Natural killer cell (primary cell): ENCODE data around the gene AUTS2. TPM values are rescaled to one million over a fixed set of nuclear protein-coding genes. Genes with fewer than 3 reads are reported as not detected.

Experiments used
- ATAC-seq, 3 donors: fragments of 150-1000 bp in 2 of 3; fragments of 200-7000 bp in 1 of 3; cut with Tn5 transposase; 1 replicate in 1 of 3; 2 replicates in 2 of 3; pipeline ENCODE4 v1.10.0; 2021; ENCODE audit warnings: mild to moderate bottlenecking in 2 of 3, moderate library complexity in 2 of 3
- DNase-seq, 2 donors: peaks; one replicate each; pipeline versions ENCODE4 v3.0.0 to v3.0.0-alpha.2; 2013 to 2021; ENCODE audit warnings: mixed read lengths in 1 of 2
- H3K27ac ChIP-seq: one replicate; pipeline ENCODE4 v1.5.1; 2013; ENCODE audit warnings: mild to moderate bottlenecking, low read length
- H3K27me3 ChIP-seq: one replicate; pipeline ENCODE4 v1.6.1; 2013; ENCODE audit warnings: low read length; ENCODE audit not compliant: control insufficient read depth, insufficient read depth
- H3K36me3 ChIP-seq: one replicate; pipeline ENCODE4 v1.6.1; 2013; ENCODE audit warnings: low read length; ENCODE audit not compliant: control insufficient read depth, insufficient read depth
- H3K4me1 ChIP-seq: one replicate; pipeline ENCODE4 v1.6.1; 2013; ENCODE audit warnings: low read length; ENCODE audit not compliant: control insufficient read depth, insufficient read depth
- H3K4me3 ChIP-seq: one replicate; pipeline ENCODE4 v1.5.1; 2013; ENCODE audit warnings: low read length
- H3K9me3 ChIP-seq: one replicate; pipeline ENCODE4 v1.6.1; 2013; ENCODE audit warnings: low read length; ENCODE audit not compliant: control insufficient read depth, insufficient read depth
- H3K27ac Mint-ChIP-seq, 2 donors: one replicate each; pipeline ENCODE4 v1.8.0; 2022; ENCODE audit warnings: mild to moderate bottlenecking in 2 of 2, mixed read lengths in 2 of 2, moderate library complexity in 1 of 2
- H3K27me3 Mint-ChIP-seq, 2 donors: one replicate each; pipeline ENCODE4 v1.8.0; 2022; ENCODE audit warnings: low read depth in 2 of 2, mixed read lengths in 2 of 2
- H3K36me3 Mint-ChIP-seq: one replicate; pipeline ENCODE4 v1.8.0; 2022; ENCODE audit warnings: mixed read lengths
- H3K4me1 Mint-ChIP-seq, 2 donors: one replicate each; pipeline ENCODE4 v1.8.0; 2022; ENCODE audit warnings: mixed read lengths in 2 of 2
- H3K4me3 Mint-ChIP-seq: one replicate; pipeline ENCODE4 v1.8.0; 2022; ENCODE audit warnings: mild to moderate bottlenecking, moderate library complexity, mixed read lengths
- H3K9me3 Mint-ChIP-seq, 2 donors: one replicate each; pipeline ENCODE4 v1.8.0; 2022; ENCODE audit warnings: mixed read lengths in 2 of 2
- WGBS: methylation state at CpG from one replicate; pipeline ENCODE4 v1.1.7; 2013; ENCODE audit warnings: missing lambda C conversion rate; ENCODE audit not compliant: insufficient coverage; 5-methylcytosine and 5-hydroxymethylcytosine counted together
- intact Hi-C: fragments of 100-400 bp; cut with micrococcal nuclease; formaldehyde crosslinking; loops from one replicate; pipeline ENCODE4 v1.14.2; 2022
- total RNA-seq, 4 donors: library from RNA; stranded (reverse); fragments of 120-200 nt in 1 of 4; gene quantifications; one replicate each; pipeline versions ENCODE4 v1.2.3 to v1.2.4, GENCODE V29; 2013 to 2022
- TF ChIP-seq, protein P1 (sequence below): fragments of 200-600 bp; IDR thresholded peaks from one replicate; pipeline ENCODE4 v1.8.0; 2022; ENCODE audit warnings: antibody characterized with exemption

AUTS2 gene
- total RNA-seq, 3 donors from 2014 or later (not counting 1 experiment from before 2014, with no cell fraction given), result 147 to 197 (median 155) TPM

GRCh38 chr7:70137126-70137525 lies 538.9 kb downstream of the AUTS2 start:
- H3K9me3 ChIP-seq, result no peaks in the 10 kb centered on the region
- H3K27ac ChIP-seq, result no peak overlapping the region
- H3K9me3 Mint-ChIP-seq, result no peaks in the 10 kb centered on the region
- ATAC-seq (no peak), DNase-seq (no peak)
- no peak overlapping the region for H3K4me3 ChIP-seq
- no peak overlapping the region for H3K27ac Mint-ChIP-seq
- no peaks in the 10 kb centered on the region for H3K27me3 ChIP-seq
- H3K27me3 Mint-ChIP-seq, result peaks cover 0 to 3% of the 10 kb centered on the region in 2 donors
- no peaks in the 10 kb centered on the region for H3K36me3 Mint-ChIP-seq
- no CpG with 5 or more reads among the region's 4 CpGs for WGBS
- H3K4me1 Mint-ChIP-seq, result no peaks in the 10 kb centered on the region
- H3K4me3 Mint-ChIP-seq, result no peak overlapping the region
- no peaks in the 10 kb centered on the region for H3K36me3 ChIP-seq
- H3K4me1 ChIP-seq, result no peaks in the 10 kb centered on the region
- TF ChIP-seq, protein P1, sequence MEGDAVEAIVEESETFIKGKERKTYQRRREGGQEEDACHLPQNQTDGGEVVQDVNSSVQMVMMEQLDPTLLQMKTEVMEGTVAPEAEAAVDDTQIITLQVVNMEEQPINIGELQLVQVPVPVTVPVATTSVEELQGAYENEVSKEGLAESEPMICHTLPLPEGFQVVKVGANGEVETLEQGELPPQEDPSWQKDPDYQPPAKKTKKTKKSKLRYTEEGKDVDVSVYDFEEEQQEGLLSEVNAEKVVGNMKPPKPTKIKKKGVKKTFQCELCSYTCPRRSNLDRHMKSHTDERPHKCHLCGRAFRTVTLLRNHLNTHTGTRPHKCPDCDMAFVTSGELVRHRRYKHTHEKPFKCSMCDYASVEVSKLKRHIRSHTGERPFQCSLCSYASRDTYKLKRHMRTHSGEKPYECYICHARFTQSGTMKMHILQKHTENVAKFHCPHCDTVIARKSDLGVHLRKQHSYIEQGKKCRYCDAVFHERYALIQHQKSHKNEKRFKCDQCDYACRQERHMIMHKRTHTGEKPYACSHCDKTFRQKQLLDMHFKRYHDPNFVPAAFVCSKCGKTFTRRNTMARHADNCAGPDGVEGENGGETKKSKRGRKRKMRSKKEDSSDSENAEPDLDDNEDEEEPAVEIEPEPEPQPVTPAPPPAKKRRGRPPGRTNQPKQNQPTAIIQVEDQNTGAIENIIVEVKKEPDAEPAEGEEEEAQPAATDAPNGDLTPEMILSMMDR, result no peak
- intact Hi-C loops, result no loop called here

DNA sequence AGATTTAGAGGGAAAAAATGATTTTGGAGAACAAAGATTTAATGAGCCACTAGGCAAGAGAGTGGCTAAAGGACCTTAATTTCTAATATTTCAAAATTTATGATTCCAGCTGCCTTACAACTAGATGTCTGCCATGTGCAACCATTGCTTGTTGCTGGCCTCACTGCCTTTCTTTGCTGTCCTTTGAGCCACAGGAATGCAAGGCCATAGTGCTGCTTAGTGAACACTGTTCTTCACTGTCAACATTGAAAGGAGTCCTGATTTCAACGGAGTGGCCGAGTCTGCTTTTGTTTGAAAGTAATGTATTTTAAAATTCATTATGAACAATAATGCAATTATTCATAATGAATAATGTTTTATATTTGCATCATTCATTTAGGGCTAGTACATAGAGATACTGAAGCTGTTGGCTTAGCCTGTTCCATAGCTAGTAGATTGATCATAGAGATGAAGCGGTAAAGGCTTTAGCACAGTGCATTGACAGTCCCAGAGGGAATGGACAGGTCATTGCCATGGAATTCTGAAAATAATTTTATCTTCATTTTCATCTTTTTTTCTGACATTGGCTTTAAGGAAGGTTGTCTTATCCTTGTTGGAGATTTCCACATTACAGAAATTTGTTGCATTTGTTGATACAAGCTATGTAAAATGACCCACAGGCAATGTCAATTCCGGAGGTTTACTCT lies 544.1 kb downstream of the AUTS2 start:
- TF ChIP-seq, protein P1, result no peak
- H3K4me1 ChIP-seq, result no peaks in the 10 kb centered on the region
- no peaks in the 10 kb centered on the region for H3K9me3 ChIP-seq
- DNase-seq (no peak), ATAC-seq (no peak)
- H3K27me3 ChIP-seq, result no peaks in the 10 kb centered on the region
- Mint-ChIP-seq H3K27ac (no peak overlapping the region), H3K4me3 (no peak overlapping the region), H3K36me3 (no peaks in the 10 kb centered on the region), H3K9me3 (no peaks in the 10 kb centered on the region), H3K27me3 (peaks cover 3 to 8% of the 10 kb centered on the region in 2 donors), H3K4me1 (no peaks in the 10 kb centered on the region)
- no peak overlapping the region for H3K27ac ChIP-seq
- H3K4me3 ChIP-seq, result no peak overlapping the region
- intact Hi-C loops, result no loop called here
- 100% methylated on average over 1 of the region's 4 CpGs for WGBS
- no peaks in the 10 kb centered on the region for H3K36me3 ChIP-seq

DNA sequence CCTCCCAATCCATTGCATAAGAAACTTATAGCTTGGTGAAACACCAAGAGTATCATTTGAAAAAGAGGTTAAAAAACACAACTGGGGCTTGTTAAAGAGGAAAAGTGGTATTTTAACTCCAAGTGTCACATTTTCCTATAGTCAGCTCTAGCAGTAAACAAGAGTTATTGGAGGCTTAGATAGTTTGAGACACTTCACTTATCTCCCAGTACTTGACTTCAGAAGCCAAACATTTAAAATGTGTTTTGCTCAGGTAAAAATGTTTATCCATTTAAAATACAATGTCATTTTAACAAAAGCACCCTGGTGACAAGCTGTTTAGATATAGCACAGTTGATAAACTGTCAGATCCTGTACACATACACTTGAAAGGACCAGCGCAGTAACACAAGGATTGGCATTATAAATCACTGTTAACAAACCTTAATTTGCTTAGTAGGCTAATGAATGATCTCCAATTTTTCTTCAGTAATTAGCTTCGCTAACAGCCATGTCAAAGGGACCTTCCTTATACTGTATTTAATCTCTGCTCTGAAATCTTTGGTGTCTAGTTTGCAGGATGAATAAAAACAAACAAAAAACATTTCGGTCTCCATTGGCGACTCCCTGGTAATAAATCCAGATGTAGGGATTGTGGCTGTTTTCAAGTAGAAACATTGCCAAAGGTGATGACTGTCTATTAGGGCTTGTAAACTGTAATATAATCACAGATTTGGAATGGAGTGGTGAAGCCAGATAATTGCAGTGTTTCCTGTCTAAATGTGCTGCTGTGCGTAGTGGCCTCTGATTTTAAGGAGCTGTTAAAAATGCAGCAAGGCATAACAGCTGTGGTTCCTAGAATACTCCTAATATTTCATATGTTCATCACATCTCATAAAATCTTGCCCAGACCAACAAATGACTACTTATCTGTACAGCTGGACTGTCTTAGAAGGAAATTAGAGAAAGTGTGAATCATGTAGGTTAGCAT lies 545.1 kb downstream of the AUTS2 start:
- H3K4me3 Mint-ChIP-seq, result no peak overlapping the region
- no peaks in the 10 kb centered on the region for H3K36me3 Mint-ChIP-seq
- intact Hi-C loops, result no loop called here
- Histone ChIP-seq H3K4me1 (no peaks in the 10 kb centered on the region), H3K27ac (no peak overlapping the region), H3K4me3 (no peak overlapping the region), H3K27me3 (no peaks in the 10 kb centered on the region), H3K36me3 (no peaks in the 10 kb centered on the region), H3K9me3 (no peaks in the 10 kb centered on the region)
- DNase-seq (no peak), ATAC-seq (no peak)
- no peaks in the 10 kb centered on the region for H3K9me3 Mint-ChIP-seq
- 93% methylated on average over 5 of the region's 5 CpGs for WGBS
- no peaks in the 10 kb centered on the region for H3K4me1 Mint-ChIP-seq
- H3K27me3 Mint-ChIP-seq, result peaks cover 3 to 8% of the 10 kb centered on the region in 2 donors
- TF ChIP-seq, protein P1, result no peak
- no peak overlapping the region for H3K27ac Mint-ChIP-seq
